ENCODE results near the gene CCR4. TPM values are rescaled to one million over a fixed set of nuclear protein-coding genes. Genes with fewer than 3 reads are reported as not detected.

The CCR4 gene
- total RNA-seq, 2 donors from 2014 or later, result 0.33 to 0.35 TPM

DNA sequence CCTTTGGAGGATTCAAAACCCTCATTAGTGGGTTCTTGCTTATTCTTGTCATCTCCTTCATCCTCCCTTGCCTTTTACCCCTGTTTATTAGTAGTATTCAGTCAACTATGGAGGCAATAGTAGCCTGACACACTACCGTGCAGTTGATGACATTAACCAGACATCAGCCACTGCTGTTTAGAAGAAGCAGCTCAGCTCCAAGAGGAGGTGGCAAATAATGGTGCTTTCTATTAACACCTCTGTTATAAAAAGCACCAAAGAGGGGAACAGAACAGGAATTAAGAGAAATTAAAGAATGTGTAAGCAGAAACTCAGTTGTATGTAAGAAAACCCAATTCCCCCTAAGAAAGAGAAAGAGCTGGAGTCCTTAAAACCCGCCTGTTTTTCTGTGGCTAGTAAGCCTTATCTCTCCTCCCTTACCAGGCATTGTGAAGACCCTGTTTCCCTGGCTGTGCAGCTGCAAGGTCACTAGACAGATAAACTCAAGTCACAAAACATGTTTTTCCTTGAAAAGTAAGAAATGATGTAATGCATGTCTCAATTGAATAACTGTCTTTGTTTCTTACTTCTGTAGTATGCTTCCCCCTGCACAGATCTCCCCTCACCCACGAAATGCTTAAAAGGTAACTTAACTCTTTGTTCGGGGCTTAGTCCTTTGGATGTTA lies 21.2 kb downstream of the CCR4 start:
- no peaks in the 10 kb centered on the region for H3K27me3 ChIP-seq

DNA sequence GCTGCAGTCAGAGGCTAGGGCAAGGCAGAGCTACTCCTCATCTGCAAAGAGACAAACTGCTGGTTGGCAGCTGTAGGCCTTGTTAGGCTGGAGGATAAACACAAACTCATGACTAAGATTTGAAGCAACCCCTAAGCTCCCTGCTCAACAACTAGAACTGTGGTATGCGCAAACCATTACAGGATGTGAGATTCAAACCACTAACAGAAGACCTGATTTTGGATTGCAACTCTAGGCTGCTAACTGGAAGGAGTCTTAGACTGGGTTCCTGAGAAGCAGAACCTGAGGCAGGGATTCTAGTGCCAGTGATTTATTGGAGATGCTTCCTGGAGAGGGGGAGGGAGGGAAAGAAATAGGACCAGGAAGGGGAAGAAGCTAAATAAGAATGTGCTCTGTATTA lies 22.5 kb downstream of the CCR4 start:
- Histone ChIP-seq H3K4me3 (no peak overlapping the region), H3K27ac (no peak overlapping the region), H3K9me3 (no peaks in the 10 kb centered on the region), H3K36me3 (no peaks in the 10 kb centered on the region), H3K27me3 (no peaks in the 10 kb centered on the region), H3K4me1 (no peaks in the 10 kb centered on the region)
- TF ChIP-seq, protein P1, sequence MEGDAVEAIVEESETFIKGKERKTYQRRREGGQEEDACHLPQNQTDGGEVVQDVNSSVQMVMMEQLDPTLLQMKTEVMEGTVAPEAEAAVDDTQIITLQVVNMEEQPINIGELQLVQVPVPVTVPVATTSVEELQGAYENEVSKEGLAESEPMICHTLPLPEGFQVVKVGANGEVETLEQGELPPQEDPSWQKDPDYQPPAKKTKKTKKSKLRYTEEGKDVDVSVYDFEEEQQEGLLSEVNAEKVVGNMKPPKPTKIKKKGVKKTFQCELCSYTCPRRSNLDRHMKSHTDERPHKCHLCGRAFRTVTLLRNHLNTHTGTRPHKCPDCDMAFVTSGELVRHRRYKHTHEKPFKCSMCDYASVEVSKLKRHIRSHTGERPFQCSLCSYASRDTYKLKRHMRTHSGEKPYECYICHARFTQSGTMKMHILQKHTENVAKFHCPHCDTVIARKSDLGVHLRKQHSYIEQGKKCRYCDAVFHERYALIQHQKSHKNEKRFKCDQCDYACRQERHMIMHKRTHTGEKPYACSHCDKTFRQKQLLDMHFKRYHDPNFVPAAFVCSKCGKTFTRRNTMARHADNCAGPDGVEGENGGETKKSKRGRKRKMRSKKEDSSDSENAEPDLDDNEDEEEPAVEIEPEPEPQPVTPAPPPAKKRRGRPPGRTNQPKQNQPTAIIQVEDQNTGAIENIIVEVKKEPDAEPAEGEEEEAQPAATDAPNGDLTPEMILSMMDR (IDR thresholded peaks at IDR 0.05), result no peak
- no peak for DNase-seq (ENCODE audit: low spot score)

More for the DNA sequence above, 21.2 kb downstream of the CCR4 start:
- TF ChIP-seq, protein P1 (IDR thresholded peaks at IDR 0.05), result no peak
- Histone ChIP-seq H3K4me3 (no peak overlapping the region), H3K27ac (no peak overlapping the region), H3K9me3 (no peaks in the 10 kb centered on the region), H3K4me1 (no peaks in the 10 kb centered on the region), H3K36me3 (no peaks in the 10 kb centered on the region)
- DNase-seq (ENCODE audit: low spot score), result no peak

DNA sequence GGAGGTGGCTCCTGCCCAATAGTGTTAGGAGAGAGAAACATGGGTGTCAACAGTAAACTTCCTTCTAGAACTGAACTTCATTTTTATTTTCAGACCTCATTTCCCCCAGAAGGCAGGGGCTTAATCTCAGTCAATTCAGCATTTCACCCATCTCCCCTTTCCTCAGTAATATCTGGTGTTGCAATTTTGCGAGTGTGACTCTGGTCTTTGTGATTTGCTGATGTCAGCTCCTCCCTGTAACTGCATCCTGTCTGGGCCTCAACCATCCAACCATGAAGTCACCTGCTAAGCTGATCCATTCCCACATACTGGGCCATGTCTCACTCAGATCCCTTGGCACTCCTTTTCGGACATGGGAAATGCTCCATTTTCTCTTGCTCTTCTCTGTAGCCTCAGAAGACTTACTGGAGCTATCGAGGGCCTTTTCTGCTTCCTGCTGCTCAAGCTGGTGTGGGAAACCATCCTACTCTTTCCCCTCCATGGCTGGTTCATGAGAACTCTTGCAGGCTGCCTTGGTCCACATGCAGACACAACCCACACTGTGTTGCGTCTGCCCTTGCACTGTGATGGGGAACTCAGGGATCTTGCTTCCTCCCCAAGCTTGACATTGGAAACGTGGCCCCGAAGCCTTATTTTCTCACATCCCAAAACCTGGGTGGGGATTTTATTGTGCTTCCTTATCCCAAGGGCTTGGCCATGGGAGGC lies 24.6 kb downstream of the CCR4 start:
- Histone ChIP-seq H3K36me3 (no peaks in the 10 kb centered on the region), H3K27me3 (no peaks in the 10 kb centered on the region), H3K4me1 (no peaks in the 10 kb centered on the region), H3K4me3 (no peak overlapping the region), H3K27ac (no peak overlapping the region), H3K9me3 (no peaks in the 10 kb centered on the region)
- TF ChIP-seq, protein P1 (IDR thresholded peaks at IDR 0.05), result no peak
- DNase-seq (ENCODE audit: low spot score), result no peak

DNA sequence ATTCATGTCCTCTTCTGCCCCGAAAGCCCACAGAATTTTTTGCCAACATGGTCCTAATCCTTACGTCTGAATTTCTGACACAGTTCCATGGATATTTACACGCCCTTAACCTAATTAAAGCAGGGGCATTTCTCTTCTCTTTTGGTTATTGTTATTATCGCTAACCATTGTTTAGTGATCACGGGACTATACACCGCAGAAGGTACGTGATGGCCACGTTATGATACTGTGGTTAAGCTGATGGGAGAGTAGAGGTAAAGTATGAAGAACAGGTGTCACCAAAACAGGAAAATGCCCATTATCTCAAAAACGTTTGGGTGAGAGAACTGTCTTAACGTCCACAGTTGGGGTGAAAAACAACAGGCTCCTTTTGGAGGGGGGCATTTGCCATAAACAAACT lies 26.4 kb downstream of the CCR4 start:
- Histone ChIP-seq H3K4me3 (no peak overlapping the region), H3K36me3 (no peaks in the 10 kb centered on the region), H3K4me1 (no peaks in the 10 kb centered on the region), H3K27me3 (no peaks in the 10 kb centered on the region), H3K27ac (no peak overlapping the region), H3K9me3 (no peaks in the 10 kb centered on the region)
- TF ChIP-seq, protein P1 (IDR thresholded peaks at IDR 0.05), result no peak
- DNase-seq (ENCODE audit: low spot score), result no peak

DNA sequence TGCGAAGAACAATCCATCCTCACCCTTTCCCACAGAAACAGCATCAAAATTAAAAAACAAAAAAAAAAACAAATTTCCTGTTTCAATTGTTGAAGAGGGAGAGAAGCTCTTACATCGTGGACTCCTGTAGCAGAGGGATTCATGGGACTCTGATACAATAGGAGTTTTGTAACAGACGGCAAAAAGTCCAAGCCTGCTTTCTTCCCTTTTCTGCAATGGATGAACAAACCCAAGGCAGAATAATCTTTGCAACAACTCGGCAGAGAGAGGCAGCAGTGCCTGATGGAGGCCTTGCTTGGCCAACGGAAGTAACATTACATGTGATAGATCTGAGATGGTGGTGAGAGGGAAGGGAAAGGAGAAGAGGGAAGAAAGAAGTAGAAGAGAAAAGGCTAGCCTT lies 26.9 kb downstream of the CCR4 start:
- H3K27me3 ChIP-seq, result no peaks in the 10 kb centered on the region
- no peak overlapping the region for H3K4me3 ChIP-seq
- no peak for DNase-seq (ENCODE audit: low spot score)
- no peaks in the 10 kb centered on the region for H3K9me3 ChIP-seq
- TF ChIP-seq, protein P1 (IDR thresholded peaks at IDR 0.05), result no peak
- no peaks in the 10 kb centered on the region for H3K36me3 ChIP-seq
- H3K27ac ChIP-seq, result no peak overlapping the region
- H3K4me1 ChIP-seq, result no peaks in the 10 kb centered on the region

Data from right atrium auricular region (tissue), 2 donors.